Activated B cell treated with CpG ODN at 0.5 μM for 24 hours (primary cell): ENCODE measurements around the gene PAK1. TPM values are rescaled to one million over a fixed set of nuclear protein-coding genes. Genes with fewer than 3 reads are reported as not detected.

Experiments
- ATAC-seq: fragments of 200-7000 bp; cut with Tn5 transposase; one replicate; pipeline ENCODE4 v1.10.0; 2021; ENCODE audit warnings: low read depth, mild to moderate bottlenecking, moderate library complexity
- CTCF ChIA-PET: fragments of 350-600 bp; sonication (Branson Sonifier 250); formaldehyde crosslinking; loops from one replicate; lab custom pipeline; 2021; ENCODE audit warnings: antibody characterized with exemption; lab: Charles Lee
- POLR2A ChIA-PET: fragments of 350-600 bp; sonication (Branson Sonifier 250); formaldehyde crosslinking; loops from one replicate; lab custom pipeline; 2021; ENCODE audit warnings: antibody characterized with exemption; lab: Charles Lee
- DNase-seq: peaks from one replicate; pipeline ENCODE4 v3.0.0; 2022
- H3K27ac Mint-ChIP-seq: one replicate; pipeline ENCODE4 v1.8.0; 2020; ENCODE audit warnings: mixed read lengths
- H3K27me3 Mint-ChIP-seq: one replicate; pipeline ENCODE4 v1.8.0; 2021; ENCODE audit warnings: mixed read lengths
- H3K36me3 Mint-ChIP-seq: one replicate; pipeline ENCODE4 v1.8.0; 2021; ENCODE audit warnings: low read depth, mixed read lengths
- H3K4me1 Mint-ChIP-seq: one replicate; pipeline ENCODE4 v1.8.0; 2021; ENCODE audit warnings: mixed read lengths
- H3K4me3 Mint-ChIP-seq: one replicate; pipeline ENCODE4 v1.8.0; 2020; ENCODE audit warnings: mild to moderate bottlenecking, mixed read lengths
- H3K9me3 Mint-ChIP-seq: one replicate; pipeline ENCODE4 v1.8.0; 2020; ENCODE audit warnings: mixed read lengths
- CTCF ChIP-seq: fragments of 200-600 bp; IDR thresholded peaks from one replicate; pipeline ENCODE4 v1.8.0; 2022; ENCODE audit warnings: antibody characterized with exemption, mild to moderate bottlenecking
- intact Hi-C: fragments of 100-400 bp; cut with micrococcal nuclease; formaldehyde crosslinking; loops from one replicate; pipeline ENCODE4 v1.15.1; 2024
- total RNA-seq: library from RNA; stranded (reverse); gene quantifications from 2 replicates; pipeline ENCODE4 v1.2.3, GENCODE V29; 2022

PAK1 gene
- total RNA-seq, 1 donor from 2014 or later, result 21.1 TPM

- DNase-seq, result no peak
- no peak for TF ChIP-seq CTCF
- ChIA-PET POLR2A (no interaction called here), CTCF (no interaction called here)
- no peak for ATAC-seq
- Mint-ChIP-seq H3K27ac (no peak overlapping the region), H3K4me1 (no peaks in the 10 kb centered on the region), H3K9me3 (no peaks in the 10 kb centered on the region), H3K4me3 (no peak overlapping the region), H3K27me3 (peaks cover 17% of the 10 kb centered on the region), H3K36me3 (no peaks in the 10 kb centered on the region)
- intact Hi-C loops, result no loop called here
These were observed 186.2 kb downstream of the PAK1 start for GRCh38 chr11:77287615-77288273.

GRCh38 chr11:77287136-77287535 is 186.8 kb downstream of the PAK1 start:
- Mint-ChIP-seq H3K4me3 (no peak overlapping the region), H3K27me3 (peaks cover 17% of the 10 kb centered on the region), H3K27ac (no peak overlapping the region), H3K9me3 (no peaks in the 10 kb centered on the region), H3K4me1 (no peaks in the 10 kb centered on the region), H3K36me3 (no peaks in the 10 kb centered on the region)
- ChIA-PET POLR2A (no interaction called here), CTCF (no interaction called here)
- DNase-seq (no peak), ATAC-seq (no peak)
- intact Hi-C loops, result no loop called here
- no peak for TF ChIP-seq CTCF

DNA sequence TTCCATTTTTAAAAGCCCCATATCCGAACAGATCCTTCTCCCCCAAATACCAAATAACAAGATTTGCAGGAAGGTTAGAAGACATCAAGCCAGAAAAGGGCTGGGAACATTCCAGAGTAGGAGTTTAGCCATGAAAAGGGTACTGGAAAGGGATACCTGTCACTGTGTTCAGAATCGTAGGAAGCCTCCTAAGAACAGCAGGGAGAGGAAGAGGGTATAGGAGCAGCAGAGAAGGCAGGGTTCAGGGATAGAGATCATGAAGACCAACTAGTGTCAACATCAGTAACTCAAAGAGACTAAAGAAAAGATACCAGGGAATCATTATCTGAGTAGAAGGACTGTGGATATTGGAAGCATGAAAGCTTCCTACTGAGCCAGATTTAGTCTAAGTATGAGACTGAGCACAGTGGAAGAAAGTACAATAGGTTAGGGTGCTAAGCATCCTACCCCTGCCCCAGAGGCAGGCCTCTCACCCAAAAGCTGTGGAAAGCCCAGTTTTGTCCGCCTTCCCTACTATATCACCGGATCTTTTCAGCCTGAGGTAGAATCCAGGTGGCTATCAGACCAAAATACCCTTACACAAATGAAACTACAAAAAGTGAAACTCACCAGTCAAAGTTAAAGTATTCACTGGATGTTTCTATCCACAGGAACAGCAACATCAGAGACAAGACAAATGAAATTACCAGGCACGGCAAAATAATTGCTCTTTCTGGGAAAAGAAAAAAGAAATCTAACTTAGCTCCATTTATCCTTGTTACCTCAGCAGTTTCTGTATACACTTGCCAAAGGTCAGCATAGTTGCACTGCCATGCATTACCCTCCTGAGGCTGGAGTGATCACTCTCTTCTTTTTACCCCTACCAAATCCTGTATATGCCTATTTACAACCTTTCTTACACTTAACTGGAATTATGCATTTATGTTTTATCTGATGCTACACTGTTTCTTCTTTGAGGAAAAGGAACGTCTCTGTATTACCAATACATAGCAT is 189.1 kb downstream of the PAK1 start:
- no peak for ATAC-seq
- TF ChIP-seq CTCF, result no peak
- no peak overlapping the region for H3K4me3 Mint-ChIP-seq
- DNase-seq, result no peak
- POLR2A ChIA-PET, result no interaction called here
- intact Hi-C loops, result no loop called here
- no peak overlapping the region for H3K27ac Mint-ChIP-seq
- H3K4me1 Mint-ChIP-seq, result no peaks in the 10 kb centered on the region
- no peaks in the 10 kb centered on the region for H3K36me3 Mint-ChIP-seq
- peaks cover 16% of the 10 kb centered on the region for H3K27me3 Mint-ChIP-seq
- peaks cover 5% of the 10 kb centered on the region for H3K9me3 Mint-ChIP-seq
- CTCF ChIA-PET, result no interaction called here

DNA sequence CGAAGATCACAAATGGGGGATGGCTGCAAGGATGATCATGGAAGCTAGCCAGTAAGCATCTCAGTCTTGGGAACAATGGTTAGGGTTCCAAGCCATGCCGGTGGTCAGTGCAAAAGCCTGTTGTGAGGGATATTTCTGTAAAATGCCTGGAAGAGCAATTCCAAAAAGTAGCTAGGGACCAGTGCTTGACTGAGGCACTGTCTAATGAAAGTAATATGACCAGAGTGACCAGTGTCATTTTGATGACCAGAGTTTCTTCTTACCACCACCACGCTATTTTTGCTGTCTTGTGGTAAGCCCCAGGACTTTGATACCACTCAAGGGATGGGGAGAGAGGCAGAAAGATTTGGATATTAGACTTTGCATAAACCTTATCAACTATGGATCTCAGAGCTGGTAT is 190.8 kb downstream of the PAK1 start:
- H3K27me3 Mint-ChIP-seq, result peaks cover 15% of the 10 kb centered on the region

More for the DNA sequence above, 190.8 kb downstream of the PAK1 start:
- POLR2A ChIA-PET, result no interaction called here
- Mint-ChIP-seq H3K36me3 (no peaks in the 10 kb centered on the region), H3K4me3 (no peak overlapping the region), H3K27ac (no peak overlapping the region), H3K4me1 (no peaks in the 10 kb centered on the region), H3K9me3 (peaks cover 5% of the 10 kb centered on the region)
- CTCF ChIA-PET, result no interaction called here
- ATAC-seq (no peak), DNase-seq (no peak)
- intact Hi-C loops, result no loop called here
- no peak for TF ChIP-seq CTCF
